ENCODE data around the gene ALX4.

The ALX4 gene

GRCh38 chr11:44244639-44245310, 65.2 kb downstream of the ALX4 start:
- DNase-seq (ENCODE audit: low read depth, low spot score), result no peak

DNA sequence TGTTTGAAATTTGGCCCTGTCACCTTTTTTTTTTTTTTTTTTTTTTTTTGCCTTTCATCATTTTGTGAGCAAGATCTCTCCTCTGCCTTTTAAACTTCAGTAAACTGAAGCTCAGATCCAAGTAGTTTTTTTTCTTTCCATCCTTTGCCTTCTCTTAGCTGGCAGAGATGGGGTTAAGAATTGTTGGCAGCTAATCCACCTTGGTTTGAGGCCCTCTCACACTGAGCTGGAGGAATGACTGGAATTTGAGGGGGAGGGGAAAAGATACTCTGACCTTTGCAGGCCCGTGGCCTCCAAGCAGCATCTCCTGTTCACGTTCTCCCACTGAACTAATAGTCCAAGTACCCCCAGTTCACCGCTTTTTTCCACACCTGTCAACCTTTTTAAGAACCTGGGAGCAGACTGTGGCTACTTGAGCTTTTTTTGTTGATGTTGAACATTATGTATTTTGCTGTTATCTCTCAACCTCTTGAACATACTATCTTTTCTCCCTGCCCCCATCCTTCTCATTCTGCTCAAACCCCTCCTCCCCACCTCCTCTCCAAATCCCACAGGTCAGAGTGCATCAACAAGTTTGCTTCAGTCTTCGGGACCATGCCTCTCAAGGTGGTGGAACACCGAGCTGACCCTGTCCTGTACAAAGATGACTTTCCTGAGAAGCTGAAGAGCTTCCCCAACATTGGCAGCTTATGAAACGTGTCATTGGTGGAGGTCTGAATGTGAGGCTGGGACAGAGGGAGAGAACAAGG, 66.2 kb downstream of the ALX4 start:
- DNase-seq (ENCODE audit: low read depth, low spot score), result no peak

DNA sequence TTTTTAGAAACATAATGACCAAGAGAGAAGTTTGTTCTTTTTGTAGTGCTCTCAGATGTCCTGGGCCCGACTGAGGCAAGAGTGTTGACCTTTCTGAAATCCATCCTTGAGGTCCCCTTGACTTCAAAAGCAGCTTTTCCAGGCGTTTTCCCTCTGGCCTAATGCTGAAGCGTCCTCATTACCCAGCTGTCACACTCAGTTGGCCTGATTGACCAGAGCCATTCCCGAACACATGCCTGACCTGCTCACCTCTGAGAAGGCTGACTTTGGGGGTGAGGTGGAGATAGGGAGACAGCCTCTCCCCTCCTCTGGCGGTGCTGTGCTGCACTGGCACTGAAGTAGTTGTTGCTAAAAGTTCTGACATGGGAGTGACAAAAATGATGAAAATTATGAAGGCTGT, 66.9 kb downstream of the ALX4 start:
- no peak for DNase-seq (ENCODE audit: low read depth, low spot score)

DNA sequence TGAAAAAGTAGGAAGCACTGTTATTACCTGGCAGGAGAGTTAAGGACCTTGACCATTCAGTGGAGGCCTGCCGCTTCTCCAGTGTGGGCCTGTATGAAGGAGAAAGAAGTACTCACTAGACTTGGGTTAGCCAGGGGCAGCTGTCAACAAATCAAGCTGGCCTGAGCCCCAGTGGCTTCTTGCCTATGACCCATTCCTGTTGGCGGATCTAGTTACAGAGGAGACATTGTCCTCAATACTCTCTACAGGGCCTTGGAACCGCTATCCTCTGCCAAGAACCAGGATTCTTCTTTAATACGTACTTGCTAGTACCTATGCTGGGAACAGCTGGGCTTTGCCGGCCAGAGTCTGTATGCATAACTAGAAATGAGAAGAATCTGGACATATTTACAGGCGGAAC, 68.1 kb downstream of the ALX4 start:
- DNase-seq (ENCODE audit: low read depth, low spot score), result no peak

DNA sequence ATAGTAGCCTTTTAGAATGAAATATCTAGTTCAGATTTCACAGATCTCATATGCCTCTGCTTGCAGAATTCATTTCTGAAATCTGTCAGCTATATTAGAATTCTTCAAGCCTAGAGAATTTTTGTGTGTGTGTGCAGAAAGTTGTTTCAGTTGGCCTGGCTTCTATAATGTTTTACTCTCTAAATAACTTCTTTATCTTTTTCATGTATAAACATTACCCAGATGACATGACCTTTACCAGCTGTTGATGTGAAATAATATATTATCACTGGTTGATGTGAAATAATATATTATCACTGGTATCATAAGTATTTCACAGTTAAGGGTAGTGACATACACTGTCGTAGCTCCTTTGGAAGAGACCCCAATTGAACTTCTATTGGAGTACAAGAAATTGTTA, 72.8 kb downstream of the ALX4 start:
- no peak for DNase-seq (ENCODE audit: low read depth, low spot score)

GRCh38 chr11:44236296-44236695, 73.6 kb downstream of the ALX4 start:
- DNase-seq (ENCODE audit: low read depth, low spot score), result no peak

- no peak for DNase-seq (ENCODE audit: low read depth, low spot score)
These were observed 74.2 kb downstream of the ALX4 start for GRCh38 chr11:44235765-44236201.

DNA sequence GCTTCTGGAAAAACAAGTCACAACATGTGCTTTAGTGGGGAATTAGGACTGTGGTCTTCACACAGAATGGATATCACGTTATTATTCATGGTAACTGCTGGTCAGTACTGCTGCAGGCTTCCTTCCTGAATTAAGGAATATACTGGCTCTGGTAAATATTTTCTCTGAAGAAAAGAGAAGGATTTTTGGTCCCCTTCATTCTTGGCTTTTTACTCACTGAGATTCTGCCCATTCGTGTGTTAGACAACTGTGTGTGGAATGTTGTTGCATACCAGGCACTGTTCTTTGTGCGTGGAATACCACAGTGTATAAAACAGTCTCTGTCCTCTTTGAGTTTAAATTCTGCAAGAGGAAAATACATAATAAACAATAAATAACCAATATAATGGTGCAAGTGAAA, 80.3 kb downstream of the ALX4 start:
- DNase-seq (ENCODE audit: low read depth, low spot score), result no peak

DNA sequence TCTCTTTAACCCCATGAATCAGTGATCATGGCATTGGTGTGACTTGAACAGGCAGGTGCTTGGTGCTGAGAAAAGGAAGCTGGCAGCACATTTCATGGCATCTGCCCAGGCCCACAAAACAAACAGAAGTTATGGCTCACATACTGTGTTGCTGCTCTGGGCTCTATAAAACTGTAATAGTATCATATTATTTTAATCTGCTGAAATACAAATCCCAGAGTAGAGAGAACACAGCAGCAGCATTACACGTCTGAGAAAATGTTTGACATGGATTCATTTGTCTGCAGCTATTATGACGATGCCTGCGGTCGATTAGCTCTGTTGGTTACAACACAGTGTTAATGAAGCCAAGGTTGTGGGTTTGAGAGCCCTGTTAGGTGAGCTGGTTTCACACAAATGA, 80.8 kb downstream of the ALX4 start:
- DNase-seq (ENCODE audit: low read depth, low spot score), result no peak

- DNase-seq (ENCODE audit: low read depth, low spot score), result no peak
These were observed 81.6 kb downstream of the ALX4 start for GRCh38 chr11:44228379-44228778.

GRCh38 chr11:44226945-44227344, 83.0 kb downstream of the ALX4 start:
- no peak for DNase-seq (ENCODE audit: low read depth, low spot score)

DNA sequence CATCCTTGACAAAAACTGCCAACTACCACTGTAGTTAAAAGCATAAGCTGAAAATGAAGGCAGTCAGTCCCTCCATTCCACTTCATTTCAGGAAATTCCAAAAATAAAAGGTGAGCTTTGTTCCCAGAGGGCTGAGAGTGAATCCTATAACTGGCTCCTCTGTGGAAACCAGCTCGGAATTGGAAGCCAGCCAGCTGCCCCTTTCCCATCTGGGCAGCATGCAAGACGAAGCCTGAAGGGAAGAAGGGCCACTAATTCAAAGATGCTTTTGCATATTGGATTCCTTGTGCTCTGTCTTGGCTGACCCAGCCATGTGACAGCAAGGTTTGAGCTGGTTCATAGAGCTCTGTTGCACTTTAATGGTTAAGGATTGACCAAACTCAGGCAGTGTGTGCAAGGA, 83.4 kb downstream of the ALX4 start:
- DNase-seq (ENCODE audit: low read depth, low spot score), result no peak

GRCh38 chr11:44224867-44225501, 85.0 kb downstream of the ALX4 start:
- no peak for DNase-seq (ENCODE audit: low read depth, low spot score)

DNA sequence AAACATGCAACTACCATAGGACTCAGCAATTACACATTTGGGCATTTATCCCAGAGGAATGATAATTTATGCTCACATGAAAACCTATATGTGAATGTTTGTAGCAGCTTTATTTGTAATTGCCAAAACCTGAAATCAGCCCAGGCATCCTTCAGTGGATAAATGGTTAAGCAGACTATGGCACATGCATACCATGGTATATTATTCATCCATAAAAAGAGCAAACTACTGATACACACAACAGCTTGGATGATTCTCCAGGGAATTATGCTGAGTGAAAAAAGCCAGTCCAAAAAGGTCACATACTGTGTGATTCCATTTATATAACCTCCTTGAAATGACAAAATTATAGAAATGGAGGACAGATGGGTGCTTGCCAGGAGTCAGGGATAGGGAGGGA, 86.7 kb downstream of the ALX4 start:
- no peak for DNase-seq (ENCODE audit: low read depth, low spot score)

- DNase-seq (ENCODE audit: low read depth, low spot score), result no peak
These were observed 87.9 kb downstream of the ALX4 start for GRCh38 chr11:44221992-44222391.

- no peak for DNase-seq (ENCODE audit: low read depth, low spot score)
These were observed 88.5 kb downstream of the ALX4 start for GRCh38 chr11:44221456-44221855.

GRCh38 chr11:44219830-44220796, 89.8 kb downstream of the ALX4 start:
- DNase-seq (ENCODE audit: low read depth, low spot score), result no peak

DNA sequence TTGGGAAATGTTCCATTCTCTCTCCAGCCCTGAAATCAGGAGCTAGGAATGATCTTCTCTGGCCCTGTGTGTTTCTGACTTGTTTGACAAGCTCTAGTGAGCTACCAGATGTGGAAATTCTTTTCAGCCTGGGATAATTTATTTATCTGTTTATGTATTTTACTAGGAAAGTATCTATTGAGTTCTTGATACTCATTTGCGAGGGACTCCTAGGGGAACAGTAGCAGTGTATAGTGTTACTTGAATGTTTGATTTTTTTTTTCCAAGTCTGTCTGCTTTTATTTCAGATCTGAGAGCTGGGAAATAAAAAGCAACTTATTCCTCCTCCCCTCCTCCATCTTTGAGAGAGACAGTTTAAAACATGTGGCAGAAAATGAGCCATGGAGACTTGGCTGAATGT, 92.5 kb downstream of the ALX4 start:
- no peak for DNase-seq (ENCODE audit: low read depth, low spot score)

DNA sequence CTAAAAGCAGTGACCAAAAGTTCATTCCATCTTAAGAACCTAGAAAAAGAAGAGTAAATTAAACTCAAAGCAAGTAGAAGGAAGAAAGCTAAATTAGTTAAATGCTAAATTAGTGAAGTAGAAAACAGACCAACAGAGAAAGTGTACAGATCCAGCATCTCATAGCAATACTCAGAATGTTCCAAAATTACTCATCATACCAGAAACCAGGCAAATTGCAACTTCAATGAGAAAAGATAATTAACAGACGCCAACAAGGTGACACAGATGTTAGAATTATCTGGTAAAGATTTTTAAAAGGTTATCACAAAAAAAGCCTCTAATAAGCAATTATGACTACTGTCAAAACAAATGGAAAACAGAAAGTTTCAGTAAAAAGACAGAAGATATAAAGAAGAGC, 96.8 kb downstream of the ALX4 start:
- no peak for DNase-seq (ENCODE audit: low read depth, low spot score)

DNA sequence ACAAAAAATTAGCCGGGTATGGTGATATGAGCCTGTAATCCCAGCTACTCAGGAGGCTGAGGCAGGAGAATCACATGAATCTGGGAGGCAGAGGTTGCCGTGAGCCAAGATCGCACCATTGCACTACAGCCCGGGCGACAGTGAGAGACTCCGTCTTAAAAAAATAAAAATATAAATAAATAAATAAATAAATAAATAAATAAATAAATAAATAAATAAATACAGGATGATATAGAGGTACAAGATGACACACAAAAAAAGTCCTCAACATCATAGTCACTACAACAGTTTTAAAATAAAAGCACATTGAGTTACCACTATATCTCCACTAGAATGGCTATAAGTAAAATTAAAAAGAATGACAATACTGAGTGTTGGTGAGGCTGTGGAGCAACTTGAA, 97.8 kb downstream of the ALX4 start:
- no peak for DNase-seq (ENCODE audit: low read depth, low spot score)

Data from smooth muscle cell of the brain vasculature (primary cell).